Activated CD8-positive, alpha-beta memory T cell treated with anti-CD3 and anti-CD28 coated beads, Interleukin-2, amount 50 U/mL, for 4 hours (primary cell): ENCODE results near the gene PCDHB9.
"Not testable (repeated sequence)": the region's sequence is repeated elsewhere in the genome, so short reads cannot be mapped to it uniquely, and the experiment has no call there.

Source experiments
- DNase-seq: peaks from one replicate; pipeline ENCODE4 v3.0.0-alpha.2; 2020

The PCDHB9 gene

DNA sequence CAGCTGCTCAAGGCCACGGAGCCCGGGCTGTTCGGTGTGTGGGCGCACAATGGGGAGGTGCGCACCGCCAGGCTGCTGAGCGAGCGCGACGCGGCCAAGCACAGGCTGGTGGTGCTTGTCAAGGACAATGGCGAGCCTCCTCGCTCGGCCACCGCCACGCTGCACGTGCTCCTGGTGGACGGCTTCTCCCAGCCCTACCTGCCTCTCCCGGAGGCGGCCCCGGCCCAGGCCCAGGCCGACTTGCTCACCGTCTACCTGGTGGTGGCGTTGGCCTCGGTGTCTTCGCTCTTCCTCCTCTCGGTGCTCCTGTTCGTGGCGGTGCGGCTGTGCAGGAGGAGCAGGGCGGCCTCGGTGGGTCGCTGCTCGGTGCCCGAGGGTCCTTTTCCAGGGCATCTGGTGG lies 2.2 kb downstream of the PCDHB9 start:
- not testable (repeated sequence) for DNase-seq

GRCh38 chr5:141192110-141192725 lies 5.3 kb downstream of the PCDHB9 start, which contains the start of gene PCDHB10:
Gene PCDHB10, plus strand, starts transcription at chr5:141192353. Its CDS starts 200 bp downstream, at chr5:141192553.
- no peak for DNase-seq

GRCh38 chr5:141194332-141194731 lies 7.4 kb downstream of the PCDHB9 start:
- DNase-seq = not testable (repeated sequence)

DNA sequence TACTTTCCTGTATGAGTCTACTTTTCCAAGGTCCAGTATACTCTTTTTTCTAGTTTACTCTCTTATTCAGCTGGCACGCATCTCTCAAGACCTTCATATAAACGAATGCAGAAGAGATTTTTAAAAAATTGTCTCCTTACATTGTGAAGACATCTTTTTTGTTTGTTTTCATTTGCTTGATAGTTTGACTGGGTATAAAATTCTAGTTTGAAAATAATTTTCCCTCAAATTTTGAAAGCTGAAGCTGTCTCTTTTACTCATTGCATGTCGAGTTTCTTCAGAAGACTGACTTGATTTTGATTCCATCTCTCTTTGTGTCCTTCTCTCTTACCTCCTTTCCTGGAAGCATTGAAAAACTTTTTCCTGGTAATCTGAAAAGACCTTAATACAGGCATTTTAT lies 9.4 kb downstream of the PCDHB9 start:
- DNase-seq = no peak

DNA sequence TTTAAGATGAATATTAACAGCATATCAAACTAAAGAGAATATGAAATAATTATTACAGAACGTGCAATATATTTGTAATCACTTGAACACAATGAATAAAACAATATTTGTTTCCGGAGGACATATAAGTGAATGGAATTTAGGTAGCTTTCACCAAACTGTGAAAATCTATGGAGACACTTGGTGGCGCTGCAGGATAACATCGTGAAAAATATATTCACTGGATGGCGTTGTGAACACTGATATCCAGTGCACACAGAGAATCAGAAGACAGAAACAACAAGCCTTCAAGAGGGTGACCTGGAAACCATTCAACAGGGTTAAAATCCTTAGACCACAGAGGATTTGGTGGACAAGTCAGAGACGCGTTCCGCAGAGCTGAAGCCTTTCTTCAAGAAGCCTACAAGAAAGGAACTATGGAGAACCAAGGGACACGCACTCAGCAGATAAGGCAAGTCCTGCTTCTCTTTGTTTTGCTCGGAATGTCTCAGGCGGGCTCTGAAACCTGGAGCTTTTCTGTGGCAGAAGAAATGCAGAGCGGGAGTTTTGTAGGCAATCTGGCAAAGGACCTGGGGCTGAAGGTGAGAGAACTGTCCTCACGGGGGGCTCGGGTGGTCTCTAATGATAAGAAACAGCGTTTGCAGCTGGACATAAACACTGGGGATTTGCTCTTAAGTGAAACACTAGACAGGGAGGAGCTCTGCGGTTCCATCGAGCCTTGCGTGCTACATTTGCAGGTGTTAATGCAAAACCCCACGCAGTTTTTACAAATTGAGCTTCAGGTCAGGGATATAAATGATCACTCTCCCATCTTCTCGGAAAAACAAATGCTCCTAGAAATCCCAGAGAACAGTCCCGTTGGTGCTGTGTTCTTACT lies 12.6 kb downstream of the PCDHB9 start, which contains the start of gene PCDHB11:
Gene PCDHB11 (plus strand): TSS at position 269 of the 877 bp plus-strand sequence. CDS start 148 bp downstream, at position 417.
- DNase-seq = no peak

DNA sequence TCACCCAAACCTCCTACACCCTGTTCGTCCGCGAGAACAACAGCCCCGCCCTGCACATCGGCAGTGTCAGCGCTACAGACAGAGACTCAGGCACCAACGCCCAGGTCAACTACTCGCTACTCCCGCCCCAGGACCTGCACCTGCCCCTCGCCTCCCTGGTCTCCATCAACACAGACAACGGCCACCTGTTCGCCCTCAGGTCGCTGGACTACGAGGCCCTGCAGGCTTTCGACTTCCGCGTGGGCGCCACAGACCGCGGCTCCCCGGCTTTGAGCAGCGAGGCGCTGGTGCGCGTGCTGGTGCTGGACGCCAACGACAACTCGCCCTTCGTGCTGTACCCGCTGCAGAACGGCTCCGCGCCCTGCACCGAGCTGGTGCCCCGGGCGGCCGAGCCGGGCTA lies 14.2 kb downstream of the PCDHB9 start:
- not testable (repeated sequence) for DNase-seq

DNA sequence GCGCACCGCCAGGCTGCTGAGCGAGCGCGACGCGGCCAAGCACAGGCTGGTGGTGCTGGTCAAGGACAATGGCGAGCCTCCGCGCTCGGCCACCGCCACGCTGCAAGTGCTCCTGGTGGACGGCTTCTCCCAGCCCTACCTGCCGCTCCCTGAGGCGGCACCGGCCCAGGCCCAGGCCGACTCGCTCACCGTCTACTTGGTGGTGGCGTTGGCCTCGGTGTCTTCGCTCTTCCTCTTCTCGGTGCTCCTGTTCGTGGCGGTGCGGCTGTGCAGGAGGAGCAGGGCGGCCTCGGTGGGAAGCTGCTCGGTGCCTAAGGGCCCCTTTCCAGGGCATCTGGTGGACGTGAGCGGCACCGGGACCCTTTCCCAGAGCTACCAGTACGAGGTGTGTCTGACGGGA lies 14.7 kb downstream of the PCDHB9 start:
- not testable (repeated sequence) for DNase-seq

- no peak for DNase-seq
Measured at GRCh38 chr5:141208478-141208877, 21.5 kb downstream of the PCDHB9 start, which contains the start of gene PCDHB12. Gene PCDHB12, plus strand, starts transcription at chr5:141208719. Its CDS starts 189 bp downstream, at chr5:141208908.

DNA sequence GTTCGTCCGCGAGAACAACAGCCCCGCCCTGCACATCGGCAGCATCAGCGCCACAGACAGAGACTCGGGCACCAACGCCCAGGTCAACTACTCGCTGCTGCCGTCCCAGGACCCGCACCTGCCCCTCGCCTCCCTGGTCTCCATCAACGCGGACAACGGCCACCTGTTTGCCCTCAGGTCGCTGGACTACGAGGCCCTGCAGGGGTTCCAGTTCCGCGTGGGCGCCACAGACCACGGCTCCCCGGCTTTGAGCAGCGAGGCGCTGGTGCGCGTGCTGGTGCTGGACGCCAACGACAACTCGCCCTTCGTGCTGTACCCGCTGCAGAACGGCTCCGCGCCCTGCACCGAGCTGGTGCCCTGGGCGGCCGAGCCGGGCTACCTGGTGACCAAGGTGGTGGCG lies 23.3 kb downstream of the PCDHB9 start:
- DNase-seq = not testable (repeated sequence)

DNA sequence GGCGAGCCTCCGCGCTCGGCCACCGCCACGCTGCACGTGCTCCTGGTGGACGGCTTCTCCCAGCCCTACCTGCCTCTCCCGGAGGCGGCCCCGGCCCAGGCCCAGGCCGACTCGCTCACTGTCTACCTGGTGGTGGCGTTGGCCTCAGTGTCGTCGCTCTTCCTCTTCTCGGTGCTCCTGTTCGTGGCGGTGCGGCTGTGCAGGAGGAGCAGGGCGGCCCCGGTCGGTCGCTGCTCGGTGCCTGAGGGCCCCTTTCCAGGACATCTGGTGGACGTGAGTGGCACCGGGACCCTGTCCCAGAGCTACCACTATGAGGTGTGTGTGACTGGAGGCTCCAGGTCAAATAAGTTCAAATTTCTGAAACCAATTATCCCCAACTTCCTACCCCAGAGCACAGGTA lies 23.9 kb downstream of the PCDHB9 start:
- not testable (repeated sequence) for DNase-seq

DNA sequence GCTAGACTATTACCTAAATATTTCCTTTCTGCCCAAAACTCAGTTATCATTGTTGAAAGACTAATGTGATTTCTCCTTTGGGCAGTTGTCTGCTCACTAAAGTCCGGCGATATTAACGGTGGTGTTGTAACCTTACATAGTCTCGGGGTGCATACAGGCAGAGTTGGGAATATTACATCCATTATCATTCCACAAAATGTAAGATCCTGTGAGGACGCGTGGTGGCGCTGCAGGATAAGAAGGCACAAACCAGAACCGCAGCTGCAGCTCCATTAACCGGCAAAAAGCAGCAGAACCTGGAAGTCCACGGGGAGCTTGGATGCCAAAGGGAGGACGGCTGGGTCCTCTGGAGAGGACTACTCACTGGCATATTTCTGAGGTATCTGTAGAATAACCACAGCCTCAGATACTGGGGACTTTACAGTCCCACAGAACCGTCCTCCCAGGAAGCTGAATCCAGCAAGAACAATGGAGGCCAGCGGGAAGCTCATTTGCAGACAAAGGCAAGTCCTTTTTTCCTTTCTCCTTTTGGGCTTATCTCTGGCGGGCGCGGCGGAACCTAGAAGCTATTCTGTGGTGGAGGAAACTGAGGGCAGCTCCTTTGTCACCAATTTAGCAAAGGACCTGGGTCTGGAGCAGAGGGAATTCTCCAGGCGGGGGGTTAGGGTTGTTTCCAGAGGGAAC lies 26.8 kb downstream of the PCDHB9 start, which contains the start of gene PCDHB13:
Gene PCDHB13 (plus strand): TSS at position 264 of the 684 bp plus-strand sequence. CDS start 205 bp downstream, at position 469.
- not testable (repeated sequence) for DNase-seq

- not testable (repeated sequence) for DNase-seq
Measured at GRCh38 chr5:141214583-141214982, 27.6 kb downstream of the PCDHB9 start.

GRCh38 chr5:141215504-141215903 lies 28.5 kb downstream of the PCDHB9 start:
- not testable (repeated sequence) for DNase-seq

DNA sequence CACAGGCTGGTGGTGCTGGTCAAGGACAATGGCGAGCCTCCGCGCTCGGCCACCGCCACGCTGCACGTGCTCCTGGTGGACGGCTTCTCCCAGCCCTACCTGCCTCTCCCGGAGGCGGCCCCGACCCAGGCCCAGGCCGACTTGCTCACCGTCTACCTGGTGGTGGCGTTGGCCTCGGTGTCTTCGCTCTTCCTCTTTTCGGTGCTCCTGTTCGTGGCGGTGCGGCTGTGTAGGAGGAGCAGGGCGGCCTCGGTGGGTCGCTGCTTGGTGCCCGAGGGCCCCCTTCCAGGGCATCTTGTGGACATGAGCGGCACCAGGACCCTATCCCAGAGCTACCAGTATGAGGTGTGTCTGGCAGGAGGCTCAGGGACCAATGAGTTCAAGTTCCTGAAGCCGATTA lies 29.1 kb downstream of the PCDHB9 start:
- not testable (repeated sequence) for DNase-seq

DNA sequence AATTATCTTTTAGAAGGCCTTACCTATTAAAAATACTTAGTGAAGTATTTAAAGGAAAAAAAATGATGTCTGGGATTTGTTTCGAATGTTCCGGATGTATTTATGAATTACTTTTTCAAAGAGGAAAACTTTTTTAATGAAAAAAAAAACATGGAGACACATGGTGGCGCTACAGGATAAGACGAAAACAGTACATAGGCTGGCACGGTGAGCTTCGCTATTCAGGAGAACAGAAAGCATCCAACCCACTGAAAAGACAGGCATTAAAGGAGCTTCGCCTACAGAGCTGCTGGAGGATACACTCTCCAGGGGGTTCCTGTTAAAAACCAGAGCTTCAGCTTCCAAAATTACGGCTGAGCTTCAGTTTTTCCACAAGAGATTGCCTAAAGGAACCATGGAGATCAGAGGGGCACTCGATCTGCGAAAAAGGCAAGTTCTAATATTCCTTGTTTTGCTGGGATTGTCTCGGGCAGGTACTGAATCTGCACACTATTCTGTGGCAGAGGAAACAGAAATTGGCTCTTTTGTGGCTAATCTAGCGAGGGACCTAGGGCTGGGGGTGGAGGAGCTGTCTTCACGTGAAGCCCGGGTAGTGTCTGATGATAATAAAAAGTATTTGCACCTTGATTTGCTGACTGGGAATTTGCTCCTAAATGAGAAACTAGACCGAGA lies 36.3 kb downstream of the PCDHB9 start, which contains the start of gene PCDHB14:
Gene PCDHB14 (plus strand): TSS at position 232 of the 672 bp plus-strand sequence. CDS start 163 bp downstream, at position 395.
- DNase-seq = no peak

DNA sequence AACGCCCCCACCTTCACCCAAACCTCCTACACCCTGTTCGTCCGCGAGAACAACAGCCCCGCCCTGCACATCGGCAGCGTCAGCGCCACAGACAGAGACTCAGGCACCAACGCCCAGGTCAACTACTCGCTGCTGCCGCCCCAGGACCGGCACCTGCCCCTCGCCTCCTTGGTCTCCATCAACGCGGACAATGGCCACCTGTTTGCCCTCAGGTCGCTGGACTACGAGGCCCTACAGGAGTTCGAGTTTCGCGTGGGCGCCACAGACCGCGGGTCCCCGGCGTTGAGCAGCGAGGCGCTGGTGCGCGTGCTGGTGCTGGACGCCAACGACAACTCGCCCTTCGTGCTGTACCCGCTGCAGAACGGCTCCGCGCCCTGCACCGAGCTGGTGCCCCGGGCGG lies 37.9 kb downstream of the PCDHB9 start:
- DNase-seq = not testable (repeated sequence)

DNA sequence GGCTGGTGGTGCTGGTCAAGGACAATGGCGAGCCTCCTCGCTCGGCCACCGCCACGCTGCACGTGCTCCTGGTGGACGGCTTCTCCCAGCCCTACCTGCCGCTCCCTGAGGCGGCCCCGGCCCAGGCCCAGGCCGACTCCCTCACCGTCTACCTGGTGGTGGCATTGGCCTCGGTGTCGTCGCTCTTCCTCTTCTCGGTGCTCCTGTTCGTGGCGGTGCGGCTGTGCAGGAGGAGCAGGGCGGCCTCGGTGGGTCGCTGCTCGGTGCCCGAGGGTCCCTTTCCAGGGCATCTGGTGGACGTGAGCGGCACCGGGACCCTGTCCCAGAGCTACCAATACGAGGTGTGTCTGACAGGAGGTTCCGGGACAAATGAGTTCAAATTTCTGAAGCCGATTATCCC lies 38.5 kb downstream of the PCDHB9 start:
- DNase-seq = not testable (repeated sequence)

DNA sequence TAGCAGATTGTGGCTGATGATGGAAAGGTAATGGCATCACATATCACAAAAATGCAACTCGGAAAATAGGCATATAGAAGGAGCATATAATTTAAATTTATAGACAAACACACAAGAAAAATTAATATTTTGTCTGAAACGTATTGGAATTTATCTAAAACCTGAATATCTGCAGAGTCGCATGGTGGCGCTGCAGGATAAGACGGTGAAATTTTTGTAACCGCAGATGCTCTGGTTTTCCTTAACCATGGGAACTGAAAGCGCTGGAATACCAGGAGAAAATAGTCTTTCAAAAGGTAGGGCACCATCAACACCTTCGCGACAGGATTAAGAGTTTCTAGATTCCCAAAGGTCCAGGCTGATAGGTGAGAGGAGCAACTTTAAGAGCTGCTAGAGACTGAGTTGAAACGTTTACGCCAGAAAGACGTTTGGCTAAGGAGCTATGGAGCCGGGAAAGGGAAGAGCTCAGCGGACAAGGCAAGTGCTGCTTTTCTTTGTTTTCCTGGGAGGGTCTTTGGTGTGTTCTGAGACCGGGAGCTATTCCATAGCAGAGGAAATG lies 47.2 kb downstream of the PCDHB9 start:
- DNase-seq = no peak

DNA sequence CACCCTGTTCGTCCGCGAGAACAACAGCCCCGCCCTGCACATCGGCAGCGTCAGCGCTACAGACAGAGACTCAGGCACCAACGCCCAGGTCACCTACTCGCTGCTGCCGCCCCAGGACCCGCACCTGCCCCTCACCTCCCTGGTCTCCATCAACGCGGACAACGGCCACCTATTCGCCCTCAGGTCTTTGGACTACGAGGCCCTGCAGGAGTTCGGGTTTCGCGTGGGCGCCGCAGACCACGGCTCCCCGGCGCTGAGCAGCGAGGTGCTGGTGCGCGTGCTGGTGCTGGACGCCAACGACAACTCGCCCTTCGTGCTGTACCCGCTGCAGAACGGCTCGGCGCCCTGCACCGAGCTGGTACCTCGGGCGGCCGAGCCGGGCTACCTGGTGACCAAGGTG lies 49.0 kb downstream of the PCDHB9 start:
- not testable (repeated sequence) for DNase-seq

DNA sequence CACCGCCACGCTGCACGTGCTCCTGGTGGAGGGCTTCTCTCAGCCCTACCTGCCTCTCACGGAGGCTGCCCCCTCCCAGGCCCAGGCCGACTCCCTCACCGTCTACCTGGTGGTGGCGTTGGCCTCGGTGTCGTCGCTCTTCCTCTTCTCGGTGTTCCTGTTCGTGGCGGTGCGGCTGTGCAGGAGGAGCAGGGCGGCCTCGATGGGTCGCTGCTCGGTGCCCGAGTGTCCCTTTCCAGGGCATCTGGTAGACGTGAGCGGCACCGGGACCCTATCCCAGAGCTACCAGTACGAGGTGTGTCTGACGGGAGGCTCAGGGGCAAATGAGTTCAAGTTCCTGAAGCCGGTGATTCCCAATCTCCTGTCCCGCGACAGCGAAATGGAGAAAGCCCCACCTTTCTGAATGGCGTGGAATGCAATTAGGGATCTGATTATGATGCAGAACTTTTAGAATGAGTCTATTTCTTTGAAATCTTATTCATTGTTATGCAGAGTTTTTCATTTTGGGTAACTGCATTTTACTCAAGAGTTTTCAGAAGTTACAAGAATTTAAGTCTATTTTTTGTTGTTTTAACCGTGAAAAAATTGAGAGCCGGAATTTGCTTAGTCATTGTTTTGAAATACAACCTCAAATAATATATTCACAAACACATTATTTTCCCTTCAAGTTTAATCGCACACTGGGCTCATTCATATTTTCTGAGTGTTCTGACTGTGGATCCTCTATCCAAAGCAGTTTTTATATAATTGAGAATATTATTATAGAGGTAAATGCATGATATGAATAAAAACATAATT lies 49.8 kb downstream of the PCDHB9 start:
- no peak for DNase-seq
